H9 (cell line): ENCODE measurements around the gene IGF2BP2. TPM values are rescaled to one million over a fixed set of nuclear protein-coding genes. Genes with fewer than 3 reads are reported as not detected.
"Not testable (repeated sequence)": the region's sequence is repeated elsewhere in the genome, so short reads cannot be mapped to it uniquely, and the experiment has no call there.

Source experiments
- DNase-seq: peaks from one replicate; pipeline ENCODE4 v3.0.0-alpha.2; 2017
- H2AFZ ChIP-seq: one replicate; pipeline ENCODE4 v1.6.1; 2013; ENCODE audit warnings: mild to moderate bottlenecking, low read length, control low read depth, moderate library complexity
- H2AK5ac ChIP-seq: 2 replicates; pipeline ENCODE4 v1.6.1; 2013; ENCODE audit warnings: low read length, control low read depth, mixed read lengths; ENCODE audit not compliant: insufficient read length
- H2BK120ac ChIP-seq: one replicate; pipeline ENCODE4 v1.6.1; 2013; ENCODE audit warnings: low read depth, mild to moderate bottlenecking, low read length, control low read depth, inconsistent platforms; ENCODE audit not compliant: poor library complexity, severe bottlenecking
- H2BK12ac ChIP-seq: 2 replicates; pipeline ENCODE4 v1.6.1; 2013; ENCODE audit warnings: low read length, control low read depth, mixed read lengths, low read depth; ENCODE audit not compliant: insufficient read length
- H2BK15ac ChIP-seq: 2 replicates; pipeline ENCODE4 v1.6.1; 2013; ENCODE audit warnings: low read depth, low read length, control low read depth
- H2BK20ac ChIP-seq: one replicate; pipeline ENCODE4 v1.6.1; 2013; ENCODE audit warnings: low read depth, mild to moderate bottlenecking, low read length, control low read depth, inconsistent platforms; ENCODE audit not compliant: poor library complexity, severe bottlenecking
- H2BK5ac ChIP-seq: 2 replicates; pipeline ENCODE4 v1.6.1; 2013; ENCODE audit warnings: low read length, control low read depth, mixed read lengths; ENCODE audit not compliant: insufficient read length
- H3K14ac ChIP-seq: 2 replicates; pipeline ENCODE4 v1.6.1; 2013; ENCODE audit warnings: low read length, control low read depth; ENCODE audit not compliant: insufficient read depth
- H3K18ac ChIP-seq: 2 replicates; pipeline ENCODE4 v1.6.1; 2013; ENCODE audit warnings: low read depth, mild to moderate bottlenecking, mixed read lengths, low read length, control low read depth; ENCODE audit not compliant: insufficient read length
- H3K23ac ChIP-seq: 2 replicates; pipeline ENCODE4 v1.6.1; 2013; ENCODE audit warnings: low read length, control low read depth, mixed read lengths, low read depth; ENCODE audit not compliant: insufficient read length
- H3K23me2 ChIP-seq: 2 replicates; pipeline ENCODE4 v1.6.1; 2013; ENCODE audit warnings: low read depth, mild to moderate bottlenecking, mixed read lengths, low read length, control low read depth; ENCODE audit not compliant: insufficient read length, poor library complexity, severe bottlenecking
- H3K27ac ChIP-seq: 2 replicates; pipeline ENCODE4 v1.5.1; 2013; ENCODE audit warnings: low read length, control low read depth, mixed read lengths, low read depth; ENCODE audit not compliant: insufficient read length
- H3K27me3 ChIP-seq: 2 replicates; pipeline ENCODE4 v1.6.1; 2013; ENCODE audit warnings: low read length, control low read depth, inconsistent platforms; ENCODE audit not compliant: insufficient read depth
- H3K4ac ChIP-seq: 2 replicates; pipeline ENCODE4 v1.6.1; 2013; ENCODE audit warnings: low read depth, mild to moderate bottlenecking, control low read depth, inconsistent platforms, low read length, moderate library complexity
- H3K4me1 ChIP-seq: 2 replicates; pipeline ENCODE4 v1.6.1; 2013; ENCODE audit warnings: low read length, control low read depth, inconsistent platforms; ENCODE audit not compliant: insufficient read depth
- H3K4me2 ChIP-seq: 2 replicates; pipeline ENCODE4 v1.6.1; 2013; ENCODE audit warnings: low read length, control low read depth, mixed read lengths; ENCODE audit not compliant: insufficient read length, insufficient read depth
- H3K56ac ChIP-seq: 2 replicates; pipeline ENCODE4 v1.6.1; 2013; ENCODE audit warnings: low read depth, mild to moderate bottlenecking, mixed read lengths, low read length, control low read depth; ENCODE audit not compliant: insufficient read length
- H3K79me1 ChIP-seq: 2 replicates; pipeline ENCODE4 v1.6.1; 2013; ENCODE audit warnings: low read depth, mild to moderate bottlenecking, moderate library complexity, low read length, control low read depth, inconsistent platforms; ENCODE audit not compliant: insufficient read depth, poor library complexity, severe bottlenecking
- H3K79me2 ChIP-seq: 2 replicates; pipeline ENCODE4 v1.6.1; 2013; ENCODE audit warnings: low read length, control low read depth, inconsistent platforms; ENCODE audit not compliant: insufficient read depth
- H3K9ac ChIP-seq: 2 replicates; pipeline ENCODE4 v1.6.1; 2013; ENCODE audit warnings: low read length, control low read depth, mixed read lengths; ENCODE audit not compliant: insufficient read length; ENCODE audit errors: extremely low read depth
- H3K9me3 ChIP-seq: one replicate; pipeline ENCODE4 v1.6.1; 2013; ENCODE audit warnings: low read depth, low read length, inconsistent platforms; ENCODE audit not compliant: control insufficient read depth
- H3T11ph ChIP-seq: one replicate; pipeline ENCODE4 v1.6.1; 2013; ENCODE audit warnings: mild to moderate bottlenecking, low read length, control low read depth, inconsistent platforms
- H4K20me1 ChIP-seq: one replicate; pipeline ENCODE4 v1.6.1; 2013; ENCODE audit not compliant: control insufficient read depth, insufficient read length, insufficient read depth
- H4K5ac ChIP-seq: 2 replicates; pipeline ENCODE4 v1.6.1; 2013; ENCODE audit warnings: low read depth, mild to moderate bottlenecking, mixed read lengths, low read length, control low read depth; ENCODE audit not compliant: insufficient read length
- H4K8ac ChIP-seq: replicated peaks from 2 replicates; pipeline ENCODE4 v1.6.1; 2013; ENCODE audit warnings: low read length, control low read depth, mixed read lengths, low read depth; ENCODE audit not compliant: insufficient read length
- H4K91ac ChIP-seq: 2 replicates; pipeline ENCODE4 v1.6.1; 2013; ENCODE audit warnings: low read depth, mild to moderate bottlenecking, moderate library complexity, mixed read lengths, low read length, control low read depth; ENCODE audit not compliant: insufficient read length
- H3K27ac Mint-ChIP-seq, 3 experiments: 2 replicates in 2 of 3; 3 replicates in 1 of 3; pipeline ENCODE4 v1.8.0; 2020 to 2021; ENCODE audit warnings: mixed read lengths in 3 of 3, mild to moderate bottlenecking in 1 of 3, moderate library complexity in 1 of 3
- H3K27me3 Mint-ChIP-seq: 2 replicates; pipeline ENCODE4 v1.8.0; 2021; ENCODE audit warnings: low read depth, mild to moderate bottlenecking, moderate library complexity, mixed read lengths
- H3K36me3 Mint-ChIP-seq, 3 experiments: 2 replicates in 2 of 3; 3 replicates in 1 of 3; pipeline ENCODE4 v1.8.0; 2020 to 2021; ENCODE audit warnings: low read depth in 3 of 3, mixed read lengths in 3 of 3; ENCODE audit not compliant: insufficient read depth in 1 of 3
- H3K4me1 Mint-ChIP-seq, 2 experiments: 2 replicates each; pipeline ENCODE4 v1.8.0; 2020; ENCODE audit warnings: mixed read lengths in 2 of 2
- H3K4me3 Mint-ChIP-seq, 2 experiments: 2 replicates in 1 of 2; 3 replicates in 1 of 2; pipeline ENCODE4 v1.8.0; 2020 to 2021; ENCODE audit warnings: mild to moderate bottlenecking in 2 of 2, mixed read lengths in 2 of 2, moderate library complexity in 1 of 2
- H3K9me3 Mint-ChIP-seq, 2 experiments: 2 replicates in 1 of 2; 3 replicates in 1 of 2; pipeline ENCODE4 v1.8.0; 2020; ENCODE audit warnings: mild to moderate bottlenecking in 2 of 2, mixed read lengths in 2 of 2, moderate library complexity in 1 of 2
- WGBS: extraction: QIAGEN DNeasy Blood & Tissue Kit; methylation state at CpG from one replicate; pipeline ENCODE4 v1.1.7; 2013; ENCODE audit warnings: missing lambda C conversion rate, low lambda C conversion rate, mixed read lengths; ENCODE audit not compliant: insufficient read length; ENCODE audit errors: extremely low coverage; 5-methylcytosine and 5-hydroxymethylcytosine counted together
- total RNA-seq: library from RNA; stranded (reverse); gene quantifications from 2 replicates; pipeline ENCODE4 v1.2.1, GENCODE V29; 2021
- TF ChIP-seq, protein P1 (sequence below): fragments of 200-600 bp; sonication (generic); conservative IDR thresholded peaks from 3 replicates; pipeline ENCODE4 v1.8.0; 2021; ENCODE audit warnings: antibody characterized with exemption, mild to moderate bottlenecking

Gene IGF2BP2
- total RNA-seq, 1 experiment from 2014 or later, result 130 TPM

DNA sequence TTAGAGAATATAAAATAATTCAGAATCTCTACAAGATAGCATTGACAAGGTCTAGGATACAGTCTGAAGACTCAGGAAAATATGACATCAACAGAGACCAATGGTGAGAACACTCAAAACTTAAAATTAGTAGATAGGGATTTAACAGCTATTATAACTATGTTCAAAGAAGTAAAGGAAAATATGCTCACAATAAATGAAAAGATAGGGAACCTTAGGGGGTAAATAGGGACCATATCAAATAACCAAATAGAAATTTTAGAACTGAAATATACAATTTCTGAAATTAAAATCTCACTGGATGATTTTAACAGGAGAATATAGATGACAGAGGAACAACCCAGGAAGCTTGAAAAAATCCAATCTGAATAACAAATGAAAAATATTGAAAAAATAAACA is 31.8 kb upstream of the IGF2BP2 start:
- Histone ChIP-seq H3T11ph (no peak overlapping the region), H3K79me1 (no peaks in the 10 kb centered on the region), H4K20me1 (no peaks in the 10 kb centered on the region), H2AK5ac (no peak overlapping the region), H2BK15ac (no peak overlapping the region), H4K5ac (no peak overlapping the region), H2BK120ac (no peak overlapping the region), H3K27me3 (no peaks in the 10 kb centered on the region), H3K18ac (no peak overlapping the region), H3K9ac (no peak overlapping the region), H3K9me3 (no peaks in the 10 kb centered on the region), H4K91ac (no peak overlapping the region), H3K79me2 (no peaks in the 10 kb centered on the region), H3K4ac (no peak overlapping the region), H2BK5ac (no peak overlapping the region), H3K4me1 (no peaks in the 10 kb centered on the region), H3K4me2 (no peak overlapping the region), H2BK20ac (no peak overlapping the region), H2AFZ (no peak overlapping the region), H3K23me2 (no peaks in the 10 kb centered on the region), H3K14ac (no peak overlapping the region), H3K56ac (no peak overlapping the region), H3K27ac (no peak overlapping the region), H4K8ac (no peak overlapping the region), H2BK12ac (no peak overlapping the region), H3K23ac (no peak overlapping the region)
- Mint-ChIP-seq H3K27me3 (no peaks in the 10 kb centered on the region; the same call in none of the 2 replicates), H3K4me3 (no peak overlapping the region), H3K27ac (no peak overlapping the region), H3K9me3 (peaks cover 16 to 19% of the 10 kb centered on the region in 2 experiments), H3K4me1 (no peaks in the 10 kb centered on the region), H3K36me3 (peaks cover 0 to 15% (median 2%) of the 10 kb centered on the region in 3 experiments; a peak in 3 of 7 replicates)
- no peak for DNase-seq
- TF ChIP-seq, protein P1, sequence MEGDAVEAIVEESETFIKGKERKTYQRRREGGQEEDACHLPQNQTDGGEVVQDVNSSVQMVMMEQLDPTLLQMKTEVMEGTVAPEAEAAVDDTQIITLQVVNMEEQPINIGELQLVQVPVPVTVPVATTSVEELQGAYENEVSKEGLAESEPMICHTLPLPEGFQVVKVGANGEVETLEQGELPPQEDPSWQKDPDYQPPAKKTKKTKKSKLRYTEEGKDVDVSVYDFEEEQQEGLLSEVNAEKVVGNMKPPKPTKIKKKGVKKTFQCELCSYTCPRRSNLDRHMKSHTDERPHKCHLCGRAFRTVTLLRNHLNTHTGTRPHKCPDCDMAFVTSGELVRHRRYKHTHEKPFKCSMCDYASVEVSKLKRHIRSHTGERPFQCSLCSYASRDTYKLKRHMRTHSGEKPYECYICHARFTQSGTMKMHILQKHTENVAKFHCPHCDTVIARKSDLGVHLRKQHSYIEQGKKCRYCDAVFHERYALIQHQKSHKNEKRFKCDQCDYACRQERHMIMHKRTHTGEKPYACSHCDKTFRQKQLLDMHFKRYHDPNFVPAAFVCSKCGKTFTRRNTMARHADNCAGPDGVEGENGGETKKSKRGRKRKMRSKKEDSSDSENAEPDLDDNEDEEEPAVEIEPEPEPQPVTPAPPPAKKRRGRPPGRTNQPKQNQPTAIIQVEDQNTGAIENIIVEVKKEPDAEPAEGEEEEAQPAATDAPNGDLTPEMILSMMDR, result no peak

DNA sequence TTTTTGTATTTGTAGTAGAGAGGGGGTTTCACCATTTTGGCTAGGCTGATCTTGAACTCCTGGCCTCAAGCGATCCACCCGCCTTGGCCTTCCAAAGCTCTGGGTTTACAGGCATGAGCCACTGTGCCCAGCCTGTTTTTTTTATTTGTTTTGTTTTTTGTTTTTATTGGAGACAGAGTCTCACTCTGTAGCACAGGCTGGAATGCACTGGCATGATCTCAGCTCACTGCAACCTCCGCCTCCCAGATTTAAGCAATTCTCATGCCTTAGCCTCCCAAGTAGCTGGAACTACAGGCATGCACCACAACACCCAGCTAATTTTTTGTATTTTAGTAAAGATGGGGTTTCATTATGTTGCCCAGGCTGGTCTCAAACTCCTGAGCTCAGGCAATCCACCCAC is 28.9 kb upstream of the IGF2BP2 start:
- H3K4me1 ChIP-seq, H4K8ac ChIP-seq, H3K4me2 ChIP-seq, H3K23ac ChIP-seq, H3K18ac ChIP-seq, H3K27me3 ChIP-seq, H3K9me3 ChIP-seq, H3T11ph ChIP-seq, H3K9ac ChIP-seq, H3K4me1 Mint-ChIP-seq, H2BK12ac ChIP-seq, H3K79me2 ChIP-seq, DNase-seq, H2BK120ac ChIP-seq, H4K5ac ChIP-seq, H2AFZ ChIP-seq, H2BK5ac ChIP-seq, H2AK5ac ChIP-seq, H3K27ac Mint-ChIP-seq, H3K14ac ChIP-seq, H2BK15ac ChIP-seq, H3K4me3 Mint-ChIP-seq, H3K4ac ChIP-seq, H3K27me3 Mint-ChIP-seq, H2BK20ac ChIP-seq, H3K79me1 ChIP-seq, H4K20me1 ChIP-seq, H3K23me2 ChIP-seq, H4K91ac ChIP-seq, H3K56ac ChIP-seq, H3K27ac ChIP-seq: not testable (repeated sequence)
- Mint-ChIP-seq H3K9me3 (peaks cover 16 to 19% of the 10 kb centered on the region in 2 experiments), H3K36me3 (peaks cover 0 to 15% (median 2%) of the 10 kb centered on the region in 3 experiments; a peak in 3 of 7 replicates)
- no CpG with 5 or more reads among the region's 3 CpGs for WGBS
